WERI-Rb-1 (cell line): ENCODE measurements around the gene NUDT1.
A peak's percentile ranks its signal among the peaks of the same experiment; 100 is the strongest.

Source experiments
- DNase-seq: peaks from one replicate; pipeline ENCODE4 v3.0.0-alpha.2; 2020
- H3K27ac ChIP-seq: fragments of 250-450 bp; sonication (Bioruptor Pico); 2 replicates; pipeline ENCODE4 v1.5.1; 2020; ENCODE audit warnings: mild to moderate bottlenecking, moderate library complexity
- H3K27me3 ChIP-seq: fragments of 250-450 bp; sonication (Bioruptor Pico); 2 replicates; pipeline ENCODE4 v1.5.1; 2021; ENCODE audit warnings: mild to moderate bottlenecking, low read depth, moderate library complexity; ENCODE audit not compliant: insufficient read depth, severe bottlenecking
- H3K36me3 ChIP-seq: fragments of 250-450 bp; sonication (Bioruptor Pico); 2 replicates; pipeline ENCODE4 v1.5.1; 2020; ENCODE audit warnings: mild to moderate bottlenecking, moderate library complexity
- H3K4me3 ChIP-seq: 2 replicates; pipeline ENCODE4 v1.5.1; 2011; ENCODE audit warnings: low read depth, mild to moderate bottlenecking, control low read depth, low read length
- H3K9me3 ChIP-seq: fragments of 250-450 bp; sonication (Bioruptor Pico); 2 replicates; pipeline ENCODE4 v1.5.1; 2021; ENCODE audit warnings: mild to moderate bottlenecking, moderate library complexity; ENCODE audit not compliant: severe bottlenecking
- TF ChIP-seq, protein P1 (sequence below): IDR thresholded peaks from 2 replicates; pipeline ENCODE4 v1.5.1; 2011; ENCODE audit warnings: low read depth, mild to moderate bottlenecking, control low read depth, inconsistent platforms, low read length

The NUDT1 gene

DNA sequence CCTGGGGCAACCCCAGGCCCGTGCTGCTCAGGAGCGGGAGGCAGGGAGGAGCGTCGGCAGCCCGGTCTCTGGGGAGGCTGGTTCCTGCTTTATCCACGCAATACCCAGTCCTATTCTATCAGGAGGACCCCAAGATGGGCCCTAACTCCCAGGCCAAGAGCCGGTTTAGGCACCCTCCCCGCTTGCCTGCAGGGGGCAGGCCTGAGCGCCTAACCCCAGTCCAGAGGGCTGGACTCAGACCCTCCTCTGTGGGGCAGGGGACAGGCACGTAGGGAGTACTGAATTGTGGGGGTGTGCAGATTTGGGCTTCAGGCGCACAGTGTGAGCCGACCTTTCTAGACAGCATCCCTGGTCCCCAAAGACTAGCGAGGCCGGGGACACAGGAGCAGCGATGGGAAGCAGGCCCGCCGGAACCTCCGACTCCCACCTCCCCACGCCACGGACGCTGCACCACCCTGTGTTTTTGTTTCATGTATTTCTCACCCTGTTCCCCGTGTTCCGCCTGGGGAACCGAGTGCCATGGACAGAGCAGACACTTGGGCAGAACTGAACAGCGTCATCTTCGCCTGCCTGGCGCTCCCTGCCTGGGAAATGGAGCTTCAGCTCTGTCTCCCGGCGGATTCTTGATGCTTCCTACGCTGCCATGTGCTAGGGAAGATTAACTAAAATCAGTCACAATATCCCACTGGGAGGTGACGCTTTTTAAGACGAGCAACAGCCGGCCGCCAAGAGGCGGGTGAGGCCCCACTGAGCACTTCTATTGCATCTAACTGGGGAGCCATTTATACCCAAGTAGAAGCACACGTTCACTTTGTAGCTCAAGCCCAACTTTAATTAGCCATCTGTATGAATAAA is 5.3 kb downstream of the NUDT1 start:
- Histone ChIP-seq H3K27ac (peak overlapping the region; percentile 78), H3K27me3 (no peaks in the 10 kb centered on the region), H3K9me3 (no peaks in the 10 kb centered on the region), H3K36me3 (peaks cover 24% of the 10 kb centered on the region), H3K4me3 (peak overlapping the region; percentile 50)
- DNase-seq: peak; percentile 82
- TF ChIP-seq, protein P1, sequence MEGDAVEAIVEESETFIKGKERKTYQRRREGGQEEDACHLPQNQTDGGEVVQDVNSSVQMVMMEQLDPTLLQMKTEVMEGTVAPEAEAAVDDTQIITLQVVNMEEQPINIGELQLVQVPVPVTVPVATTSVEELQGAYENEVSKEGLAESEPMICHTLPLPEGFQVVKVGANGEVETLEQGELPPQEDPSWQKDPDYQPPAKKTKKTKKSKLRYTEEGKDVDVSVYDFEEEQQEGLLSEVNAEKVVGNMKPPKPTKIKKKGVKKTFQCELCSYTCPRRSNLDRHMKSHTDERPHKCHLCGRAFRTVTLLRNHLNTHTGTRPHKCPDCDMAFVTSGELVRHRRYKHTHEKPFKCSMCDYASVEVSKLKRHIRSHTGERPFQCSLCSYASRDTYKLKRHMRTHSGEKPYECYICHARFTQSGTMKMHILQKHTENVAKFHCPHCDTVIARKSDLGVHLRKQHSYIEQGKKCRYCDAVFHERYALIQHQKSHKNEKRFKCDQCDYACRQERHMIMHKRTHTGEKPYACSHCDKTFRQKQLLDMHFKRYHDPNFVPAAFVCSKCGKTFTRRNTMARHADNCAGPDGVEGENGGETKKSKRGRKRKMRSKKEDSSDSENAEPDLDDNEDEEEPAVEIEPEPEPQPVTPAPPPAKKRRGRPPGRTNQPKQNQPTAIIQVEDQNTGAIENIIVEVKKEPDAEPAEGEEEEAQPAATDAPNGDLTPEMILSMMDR: peak; percentile 94

DNA sequence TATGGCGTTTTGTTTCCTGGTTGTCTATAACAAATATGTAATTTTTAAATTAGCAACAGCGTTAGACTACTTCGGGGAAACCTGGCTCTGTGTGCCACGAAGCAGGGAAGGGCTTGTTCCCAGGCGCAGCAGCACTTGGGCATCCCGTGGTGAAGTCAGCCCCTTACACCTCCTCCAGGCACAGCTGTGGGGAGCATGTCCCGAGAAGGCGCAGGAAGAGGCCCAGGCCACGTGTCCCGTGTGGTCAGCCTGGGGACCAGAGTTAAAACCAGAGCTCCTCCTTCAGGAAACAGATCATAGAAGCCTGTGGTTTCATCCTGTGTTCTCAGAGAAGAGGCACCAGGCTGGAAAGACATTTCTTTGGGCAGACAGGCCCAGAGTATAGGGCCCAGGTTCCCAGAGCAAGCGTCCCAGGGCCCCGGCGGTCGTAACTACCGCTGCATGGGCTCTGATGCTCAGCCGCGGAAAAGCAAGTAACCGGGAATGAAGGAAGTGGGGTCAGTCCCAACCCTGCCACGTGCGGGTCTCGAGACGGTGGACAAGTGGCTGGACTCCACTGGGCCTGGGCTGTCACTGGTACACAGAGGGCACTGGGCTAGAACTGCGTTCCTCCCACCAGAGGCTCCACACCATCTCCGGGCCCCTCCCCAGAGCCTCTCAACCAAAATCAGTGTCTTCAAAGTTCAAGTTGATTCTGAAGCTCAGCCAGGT is 7.1 kb downstream of the NUDT1 start:
- no peaks in the 10 kb centered on the region for H3K27me3 ChIP-seq
- TF ChIP-seq, protein P1: no peak
- H3K27ac ChIP-seq: no peak overlapping the region
- no peak overlapping the region for H3K4me3 ChIP-seq
- DNase-seq: no peak
- peaks cover 33% of the 10 kb centered on the region for H3K36me3 ChIP-seq
- no peaks in the 10 kb centered on the region for H3K9me3 ChIP-seq

DNA sequence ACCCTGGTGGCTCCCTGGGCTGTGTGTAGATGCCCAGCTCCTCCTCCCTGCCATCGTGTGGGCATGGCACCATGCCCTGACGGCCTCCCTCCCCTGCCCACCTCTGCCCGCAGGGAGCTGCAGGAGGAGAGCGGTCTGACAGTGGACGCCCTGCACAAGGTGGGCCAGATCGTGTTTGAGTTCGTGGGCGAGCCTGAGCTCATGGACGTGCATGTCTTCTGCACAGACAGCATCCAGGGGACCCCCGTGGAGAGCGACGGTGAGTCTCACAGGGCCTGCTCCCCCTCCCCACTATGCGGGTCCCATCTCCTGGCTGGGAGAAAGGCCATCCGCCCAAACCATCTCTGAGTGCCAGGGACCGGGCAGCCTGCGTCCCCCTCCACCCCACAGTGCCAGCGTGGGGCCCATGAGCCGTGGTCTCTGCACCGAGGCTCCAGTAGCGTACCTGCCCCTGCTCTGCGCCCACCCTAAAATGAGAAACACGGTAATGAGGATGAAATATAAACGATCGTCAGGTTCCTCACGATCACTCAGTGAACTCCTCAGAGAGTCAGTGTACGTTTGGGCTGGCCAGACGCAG is 7.8 kb downstream of the NUDT1 start:
- Histone ChIP-seq H3K4me3 (no peak overlapping the region), H3K36me3 (peaks cover 38% of the 10 kb centered on the region), H3K27me3 (no peaks in the 10 kb centered on the region), H3K9me3 (no peaks in the 10 kb centered on the region), H3K27ac (no peak overlapping the region)
- TF ChIP-seq, protein P1: no peak
- DNase-seq: no peak

DNA sequence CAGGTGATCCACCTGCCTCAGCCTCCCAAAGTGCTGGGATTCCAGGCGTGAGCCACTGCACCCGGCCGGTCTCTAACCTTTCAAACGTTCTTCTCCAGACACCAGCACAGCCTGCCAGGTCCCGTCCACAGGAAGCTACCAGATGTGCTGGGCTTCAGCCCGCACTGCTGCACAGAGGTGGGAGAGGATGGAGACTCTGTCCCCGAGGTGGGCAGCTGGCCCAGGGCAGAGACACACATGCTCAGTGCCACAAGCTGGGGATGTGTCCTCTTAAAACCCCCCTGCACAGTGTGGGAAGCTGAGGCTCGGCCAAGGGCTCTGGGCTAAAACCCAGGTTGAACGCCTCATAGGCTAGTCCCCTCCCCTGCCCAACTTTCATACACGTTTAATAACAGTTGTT is 9.4 kb downstream of the NUDT1 start:
- Histone ChIP-seq H3K4me3 (no peak overlapping the region), H3K27ac (no peak overlapping the region), H3K27me3 (no peaks in the 10 kb centered on the region), H3K9me3 (no peaks in the 10 kb centered on the region), H3K36me3 (peaks cover 41% of the 10 kb centered on the region)
- no peak for DNase-seq
- TF ChIP-seq, protein P1: no peak

DNA sequence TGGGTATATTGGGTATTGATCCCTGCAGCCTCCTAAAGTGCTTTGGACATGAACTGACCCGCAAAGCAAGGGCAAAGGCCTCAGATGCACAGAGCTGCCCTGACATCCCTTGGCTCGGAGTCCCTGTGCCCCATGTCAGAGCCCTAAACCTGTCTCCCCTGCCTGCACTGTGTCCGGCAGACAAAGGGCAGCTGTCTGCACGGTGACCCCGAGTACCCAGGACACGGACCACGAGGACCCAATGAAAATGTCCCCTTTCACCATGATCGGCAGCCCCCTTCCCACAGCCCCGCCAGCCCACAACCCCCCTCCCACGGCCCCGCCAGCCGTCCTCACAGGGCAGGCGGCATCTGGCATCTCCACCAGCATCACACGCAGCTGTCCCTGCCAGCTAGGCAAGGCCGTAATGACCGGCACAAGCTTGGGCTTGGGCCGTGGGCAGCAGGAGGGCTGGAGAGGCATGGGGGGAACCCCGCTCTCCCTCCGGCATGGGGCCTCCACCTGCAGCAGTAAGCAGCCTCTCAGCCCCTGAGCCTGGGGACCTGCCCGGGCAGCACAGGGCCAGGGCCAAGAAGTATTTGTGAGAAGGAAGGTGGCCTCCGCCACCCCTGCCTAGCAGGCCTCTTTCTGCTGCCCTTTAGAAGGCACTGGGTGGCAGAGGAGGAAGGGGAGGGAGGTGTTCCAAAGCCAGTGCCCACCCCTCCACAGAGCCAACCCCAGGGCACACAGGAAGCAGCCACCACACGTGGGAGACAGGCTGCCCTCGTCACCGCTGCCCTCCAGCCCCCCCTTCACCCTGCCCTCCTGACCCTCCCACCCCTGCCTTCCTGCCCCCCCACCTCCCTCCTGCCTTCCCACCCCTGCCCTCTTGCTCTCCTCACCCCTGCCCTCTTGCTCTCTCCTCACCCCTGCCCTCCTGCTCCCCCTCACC is 10.1 kb downstream of the NUDT1 start:
- no peak for DNase-seq
- Histone ChIP-seq H3K9me3 (no peaks in the 10 kb centered on the region), H3K27ac (0 out of 2 replicates have a peak overlapping the region, but pooled peaks have one; percentile 31), H3K36me3 (peaks cover 48% of the 10 kb centered on the region), H3K27me3 (no peaks in the 10 kb centered on the region), H3K4me3 (no peak overlapping the region)
- TF ChIP-seq, protein P1: no peak
